ENCODE results near the gene HPS6. TPM values are rescaled to one million over a fixed set of nuclear protein-coding genes. Genes with fewer than 3 reads are reported as not detected.
A peak's percentile ranks its signal among the peaks of the same experiment; 100 is the strongest.

HPS6 gene
- total RNA-seq, 1 experiment from 2014 or later = 18.7 TPM

- no peak for TF ChIP-seq HMGXB4 (CRISPR knock-in tag; IDR thresholded peaks at IDR 0.05)
- no peak for TF ChIP-seq PRDM15 (CRISPR knock-in tag; IDR thresholded peaks at IDR 0.05)
Observed at GRCh38 chr10:102068216-102068615, 3.1 kb downstream of the HPS6 start (continued).

GRCh38 chr10:102069071-102069470 lies 3.9 kb downstream of the HPS6 start:
- H3K27ac Mint-ChIP-seq = peak overlapping the region; percentile 7; the same call in 1 of the 2 replicates
- POLR2A ChIA-PET = interaction anchor here (0.5 kb wide), 1 partner anchor 153 kb away, joined by 4 read pairs; no protein-coding TSS in a partner anchor
- H3K4me3 Mint-ChIP-seq = no peak overlapping the region
- DNase-seq (ENCODE audit: low spot score) (no peak), ATAC-seq (no peak)
- CTCF ChIA-PET = interaction anchor here (1.0 to 9.0 kb wide), 4 partner anchors 59 to 467 kb away, joined by 3 to 134 read pairs (median 11); partner anchors contain the start of gene KCNIP2
- peaks cover 7% of the 10 kb centered on the region for H3K27me3 Mint-ChIP-seq (ENCODE audit: low read depth)
- peaks cover 14% of the 10 kb centered on the region for H3K4me1 Mint-ChIP-seq
- no peaks in the 10 kb centered on the region for H3K9me3 Mint-ChIP-seq
- H3K36me3 Mint-ChIP-seq = no peaks in the 10 kb centered on the region
- TF ChIP-seq ZMAT4 (CRISPR knock-in tag; IDR thresholded peaks at IDR 0.05) (no peak), ATF3 (CRISPR knock-in tag; conservative IDR thresholded peaks at IDR 0.05) (no peak), AFF4 (CRISPR knock-in tag; IDR thresholded peaks at IDR 0.05; ENCODE audit: borderline replicate concordance) (no peak), ARID4B (CRISPR knock-in tag; IDR thresholded peaks at IDR 0.05; ENCODE audit: borderline replicate concordance) (no peak), NFYB (CRISPR knock-in tag; conservative IDR thresholded peaks at IDR 0.05; ENCODE audit: low read depth) (no peak), ZNF317 (CRISPR knock-in tag; IDR thresholded peaks at IDR 0.05; ENCODE audit: borderline replicate concordance, low read depth) (no peak), GRHL2 (CRISPR knock-in tag; IDR thresholded peaks at IDR 0.05; ENCODE audit: insufficient replicate concordance, severe bottlenecking) (no peak), ATF1 (CRISPR knock-in tag; IDR thresholded peaks at IDR 0.05) (no peak), ETV6 (CRISPR knock-in tag; IDR thresholded peaks at IDR 0.05) (no peak), NR3C1 (CRISPR knock-in tag; conservative IDR thresholded peaks at IDR 0.05; ENCODE audit: low read depth) (no peak), STAT6 (CRISPR knock-in tag; conservative IDR thresholded peaks at IDR 0.05; ENCODE audit: low read depth) (no peak), SMAD4 (CRISPR knock-in tag; IDR thresholded peaks at IDR 0.05) (no peak), MXD4 (CRISPR knock-in tag; IDR thresholded peaks at IDR 0.05; ENCODE audit: borderline replicate concordance) (no peak), USF1 (CRISPR knock-in tag; IDR thresholded peaks at IDR 0.05) (no peak)

All from WTC11 (cell line).